Smooth muscle cell (in vitro differentiated cells): ENCODE data around the gene ALOX5. TPM values are rescaled to one million over a fixed set of nuclear protein-coding genes. Genes with fewer than 3 reads are reported as not detected.

Experiments used
- DNase-seq: peaks from one replicate; lab custom pipeline; 2025; ENCODE audit not compliant: unreplicated experiment; lab: John Stamatoyannopoulos, UW
- H2AFZ ChIP-seq: fragments of 200-600 bp; sonication (generic); 2 replicates; pipeline ENCODE4 v1.6.0; 2016; ENCODE audit warnings: antibody characterized with exemption, low read depth, mild to moderate bottlenecking
- H3F3A ChIP-seq: fragments of 200-600 bp; sonication (generic); 2 replicates; pipeline ENCODE4 v1.6.0; 2017; ENCODE audit warnings: antibody characterized with exemption, low read depth
- H3K27ac ChIP-seq: fragments of 200-600 bp; sonication (generic); 2 replicates; pipeline ENCODE4 v1.5.1; 2016; ENCODE audit warnings: low read depth, mild to moderate bottlenecking
- H3K27me3 ChIP-seq: fragments of 200-600 bp; sonication (generic); 2 replicates; pipeline ENCODE4 v1.6.1; 2016; ENCODE audit warnings: low read depth, mild to moderate bottlenecking
- H3K36me3 ChIP-seq: fragments of 200-600 bp; sonication (generic); 2 replicates; pipeline ENCODE4 v1.5.1; 2016; ENCODE audit warnings: low read depth
- H3K4me1 ChIP-seq: fragments of 200-600 bp; sonication (generic); 2 replicates; pipeline ENCODE4 v1.5.1; 2016; ENCODE audit warnings: low read depth
- H3K4me2 ChIP-seq: fragments of 200-600 bp; sonication (generic); 2 replicates; pipeline ENCODE4 v1.6.0; 2016; ENCODE audit warnings: mild to moderate bottlenecking
- H3K4me3 ChIP-seq: fragments of 200-600 bp; sonication (generic); 2 replicates; pipeline ENCODE4 v1.5.1; 2016; ENCODE audit warnings: mild to moderate bottlenecking
- H3K79me2 ChIP-seq: fragments of 200-600 bp; sonication (generic); 2 replicates; pipeline ENCODE4 v1.6.0; 2016; ENCODE audit warnings: low read depth, mild to moderate bottlenecking
- H3K9ac ChIP-seq: fragments of 200-600 bp; sonication (generic); 2 replicates; pipeline ENCODE4 v1.6.0; 2016; ENCODE audit warnings: low read depth
- H3K9me3 ChIP-seq: fragments of 200-600 bp; sonication (generic); replicated peaks from 2 replicates; pipeline ENCODE4 v1.5.1; 2016; ENCODE audit warnings: low read depth
- H4K20me1 ChIP-seq: fragments of 200-600 bp; sonication (generic); 2 replicates; pipeline ENCODE4 v1.6.0; 2016; ENCODE audit warnings: low read depth
- WGBS: methylation state at CpG from one replicate; pipeline ENCODE4 v1.1.7; 2016; ENCODE audit warnings: low lambda C conversion rate; 5-methylcytosine and 5-hydroxymethylcytosine counted together
- polyA plus RNA-seq: library from polyadenylated mRNA; unstranded; fragments of >200 nt; fragmentation: Nextera tagmentation; extraction: Ambion mirVana; gene quantifications from 2 replicates; pipeline ENCODE4 v1.2.1, GENCODE V29; 2016
- total RNA-seq: library from RNA; depleted of rRNA; stranded (reverse); fragments of >200 nt; gene quantifications from 2 replicates; pipeline ENCODE4 v1.2.3, GENCODE V29; 2014
- TF ChIP-seq, protein P1 (sequence below): fragments of 200-600 bp; sonication (generic); IDR thresholded peaks from 2 replicates; pipeline ENCODE4 v1.5.1; 2017; ENCODE audit warnings: borderline replicate concordance, mild to moderate bottlenecking, antibody characterized with exemption; ENCODE audit not compliant: insufficient read depth, poor library complexity, severe bottlenecking

The ALOX5 gene
- total and polyA plus RNA-seq, 2 experiments from 2014 or later = 0.18 TPM; not detected in 1

DNA sequence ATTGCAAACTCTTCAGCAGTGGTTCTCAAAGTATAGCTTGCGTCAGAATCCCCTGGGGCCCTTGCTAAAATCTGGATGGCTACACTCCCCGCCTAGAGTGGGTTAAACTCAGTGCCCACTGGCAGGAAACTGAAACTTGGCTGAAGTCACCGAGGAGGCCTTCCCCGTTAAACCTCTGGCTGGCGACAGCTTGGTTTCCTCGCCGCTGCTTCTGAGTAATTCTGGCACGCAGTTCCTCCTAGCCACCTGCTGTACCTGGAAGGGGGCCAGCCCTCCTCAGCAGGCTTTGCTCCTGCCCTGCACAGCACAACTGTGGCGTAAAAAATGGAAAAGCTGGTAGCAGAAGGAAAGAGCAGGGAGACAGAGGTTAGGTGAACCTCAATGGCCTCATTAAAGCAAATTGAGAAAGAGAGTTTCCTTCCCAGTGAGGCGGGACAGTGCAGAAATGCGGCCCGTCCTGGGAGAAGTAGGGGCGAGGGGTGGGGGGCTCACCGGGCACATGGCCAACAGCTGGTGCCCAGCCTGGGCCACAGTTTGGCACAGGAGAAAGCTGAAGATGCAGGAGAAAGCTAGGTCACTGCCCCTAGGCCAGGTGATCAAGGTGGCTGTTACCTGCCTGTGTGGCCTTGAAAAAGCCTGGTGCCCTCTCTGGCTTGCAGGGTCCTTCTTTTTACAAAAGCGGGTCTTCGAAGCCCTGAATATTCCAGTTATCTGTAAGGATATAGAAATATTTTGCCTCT lies 46.6 kb downstream of the ALOX5 start:
- Histone ChIP-seq H3K9me3 (no peaks in the 10 kb centered on the region), H3K4me1 (peaks cover 11% of the 10 kb centered on the region), H3K36me3 (no peaks in the 10 kb centered on the region), H3K4me2 (no peak overlapping the region), H2AFZ (no peak overlapping the region), H3K27me3 (no peaks in the 10 kb centered on the region), H3K27ac (no peak overlapping the region), H4K20me1 (no peaks in the 10 kb centered on the region), H3K79me2 (no peaks in the 10 kb centered on the region), H3K9ac (no peak overlapping the region), H3F3A (no peaks in the 10 kb centered on the region), H3K4me3 (no peak overlapping the region)
- TF ChIP-seq, protein P1, sequence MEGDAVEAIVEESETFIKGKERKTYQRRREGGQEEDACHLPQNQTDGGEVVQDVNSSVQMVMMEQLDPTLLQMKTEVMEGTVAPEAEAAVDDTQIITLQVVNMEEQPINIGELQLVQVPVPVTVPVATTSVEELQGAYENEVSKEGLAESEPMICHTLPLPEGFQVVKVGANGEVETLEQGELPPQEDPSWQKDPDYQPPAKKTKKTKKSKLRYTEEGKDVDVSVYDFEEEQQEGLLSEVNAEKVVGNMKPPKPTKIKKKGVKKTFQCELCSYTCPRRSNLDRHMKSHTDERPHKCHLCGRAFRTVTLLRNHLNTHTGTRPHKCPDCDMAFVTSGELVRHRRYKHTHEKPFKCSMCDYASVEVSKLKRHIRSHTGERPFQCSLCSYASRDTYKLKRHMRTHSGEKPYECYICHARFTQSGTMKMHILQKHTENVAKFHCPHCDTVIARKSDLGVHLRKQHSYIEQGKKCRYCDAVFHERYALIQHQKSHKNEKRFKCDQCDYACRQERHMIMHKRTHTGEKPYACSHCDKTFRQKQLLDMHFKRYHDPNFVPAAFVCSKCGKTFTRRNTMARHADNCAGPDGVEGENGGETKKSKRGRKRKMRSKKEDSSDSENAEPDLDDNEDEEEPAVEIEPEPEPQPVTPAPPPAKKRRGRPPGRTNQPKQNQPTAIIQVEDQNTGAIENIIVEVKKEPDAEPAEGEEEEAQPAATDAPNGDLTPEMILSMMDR = no peak
- DNase-seq = no peak
- 83% methylated on average over 16 of the region's 16 CpGs for WGBS

DNA sequence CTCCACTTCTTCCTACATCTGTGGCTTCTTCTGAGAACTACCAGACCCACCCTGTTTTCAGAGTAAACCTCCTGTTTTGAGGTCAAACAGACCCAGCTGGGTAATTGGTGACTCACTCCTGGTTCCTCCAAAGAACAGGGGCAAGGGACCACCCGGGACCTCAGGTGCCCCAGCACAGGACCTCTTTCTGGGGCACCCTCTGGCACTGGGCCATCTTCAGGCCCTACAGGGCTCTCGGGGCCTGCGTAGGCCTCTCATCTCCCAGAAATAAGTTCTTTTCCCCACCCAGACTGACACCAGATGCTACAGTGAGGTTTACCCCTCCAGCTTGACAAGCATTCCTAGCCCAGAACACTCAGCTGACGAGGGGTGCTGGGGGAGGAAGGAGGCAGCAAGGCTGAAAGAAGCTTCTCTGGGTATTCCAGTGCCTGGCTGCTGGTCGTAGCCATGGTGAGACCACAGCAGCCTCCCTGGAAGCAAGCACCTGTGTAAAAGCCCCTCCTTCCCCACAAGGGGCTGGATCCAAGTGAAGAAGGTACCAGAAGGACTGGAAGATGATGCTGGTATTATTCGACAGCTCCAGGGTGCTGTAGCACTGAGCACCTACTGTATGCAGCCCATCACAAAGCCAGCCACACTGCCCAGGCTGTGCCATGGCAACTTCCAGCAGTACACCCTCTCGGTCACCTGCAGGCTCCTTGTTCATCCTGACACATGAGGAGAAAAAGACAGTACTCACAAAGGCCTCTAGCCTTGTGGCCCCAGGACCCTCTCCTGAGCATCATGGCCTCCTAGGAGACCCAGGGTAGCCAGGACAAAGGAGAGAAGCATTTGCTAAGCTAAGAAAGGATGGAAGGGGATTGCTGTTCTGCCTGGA lies 47.4 kb downstream of the ALOX5 start:
- Histone ChIP-seq H3K4me3 (no peak overlapping the region), H3K9ac (no peak overlapping the region), H3K4me2 (no peak overlapping the region), H3K27ac (no peak overlapping the region), H3K79me2 (no peaks in the 10 kb centered on the region), H2AFZ (no peak overlapping the region), H3K9me3 (no peaks in the 10 kb centered on the region), H3F3A (no peaks in the 10 kb centered on the region), H3K27me3 (no peaks in the 10 kb centered on the region), H3K4me1 (peaks cover 11% of the 10 kb centered on the region), H3K36me3 (no peaks in the 10 kb centered on the region), H4K20me1 (no peaks in the 10 kb centered on the region)
- TF ChIP-seq, protein P1 = no peak
- 78% methylated on average over 7 of the region's 7 CpGs for WGBS
- DNase-seq = no peak

DNA sequence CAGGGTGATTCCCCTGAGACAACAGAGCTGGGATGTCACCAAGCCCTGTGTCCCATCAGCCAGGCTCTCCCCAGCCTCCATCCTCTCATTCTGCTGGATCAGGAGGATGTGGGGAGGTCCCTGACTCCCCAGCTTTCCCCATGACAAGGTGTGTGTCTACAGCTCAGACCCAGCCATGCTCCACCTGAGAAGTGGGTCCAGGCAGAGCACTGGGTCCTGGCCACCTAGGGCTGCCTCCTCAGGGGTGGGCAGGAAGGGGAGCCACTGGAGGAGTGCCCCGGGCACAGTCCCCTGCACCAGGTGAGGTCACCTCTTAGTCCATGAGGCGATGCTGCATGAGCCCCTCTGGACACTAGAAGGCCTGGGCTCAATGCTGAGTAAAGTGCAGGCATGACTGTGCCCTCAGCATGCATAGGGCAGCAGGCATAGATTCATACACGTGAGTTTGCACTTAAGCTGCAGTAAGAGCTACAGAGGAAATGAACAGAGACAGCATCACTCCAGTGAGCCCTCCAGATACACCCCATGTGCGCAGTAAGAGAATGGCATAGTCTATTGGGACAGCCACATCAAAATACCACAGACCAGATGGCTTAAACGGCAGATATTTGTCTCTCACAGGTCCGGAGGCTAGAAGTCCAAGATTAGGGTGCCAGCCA lies 48.3 kb downstream of the ALOX5 start:
- no peak overlapping the region for H3K27ac ChIP-seq
- H3K27me3 ChIP-seq = no peaks in the 10 kb centered on the region
- no peak for DNase-seq
- H4K20me1 ChIP-seq = no peaks in the 10 kb centered on the region
- H3K4me2 ChIP-seq = no peak overlapping the region
- TF ChIP-seq, protein P1 = no peak
- no peaks in the 10 kb centered on the region for H3K36me3 ChIP-seq
- H3K9ac ChIP-seq = no peak overlapping the region
- no peak overlapping the region for H2AFZ ChIP-seq
- no peaks in the 10 kb centered on the region for H3K9me3 ChIP-seq
- WGBS = 88% methylated on average over 6 of the region's 6 CpGs
- no peak overlapping the region for H3K4me3 ChIP-seq
- H3K79me2 ChIP-seq = no peaks in the 10 kb centered on the region
- H3F3A ChIP-seq = no peaks in the 10 kb centered on the region
- peaks cover 11% of the 10 kb centered on the region for H3K4me1 ChIP-seq
